ENCODE data around the gene NXPE2.

DNA sequence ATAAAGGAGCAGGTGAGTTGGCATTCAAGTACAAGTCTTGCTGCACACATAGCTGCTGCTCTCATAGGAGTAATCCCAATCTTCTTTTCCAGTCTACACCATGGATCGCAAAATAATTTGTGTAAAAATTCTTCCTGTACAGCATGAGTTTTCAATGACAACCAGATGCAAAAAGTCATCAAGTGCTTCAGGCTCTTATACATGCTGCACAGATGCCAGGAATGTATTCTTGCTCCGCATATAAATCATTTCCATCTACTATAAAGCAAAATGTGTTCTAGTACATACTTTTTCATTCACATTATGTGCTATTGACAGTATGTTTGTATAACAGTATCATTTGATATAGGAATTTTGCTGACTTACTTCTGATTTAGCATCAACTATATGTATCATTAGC is 35.4 kb downstream of the NXPE2 start:
- TF ChIP-seq, protein P1, sequence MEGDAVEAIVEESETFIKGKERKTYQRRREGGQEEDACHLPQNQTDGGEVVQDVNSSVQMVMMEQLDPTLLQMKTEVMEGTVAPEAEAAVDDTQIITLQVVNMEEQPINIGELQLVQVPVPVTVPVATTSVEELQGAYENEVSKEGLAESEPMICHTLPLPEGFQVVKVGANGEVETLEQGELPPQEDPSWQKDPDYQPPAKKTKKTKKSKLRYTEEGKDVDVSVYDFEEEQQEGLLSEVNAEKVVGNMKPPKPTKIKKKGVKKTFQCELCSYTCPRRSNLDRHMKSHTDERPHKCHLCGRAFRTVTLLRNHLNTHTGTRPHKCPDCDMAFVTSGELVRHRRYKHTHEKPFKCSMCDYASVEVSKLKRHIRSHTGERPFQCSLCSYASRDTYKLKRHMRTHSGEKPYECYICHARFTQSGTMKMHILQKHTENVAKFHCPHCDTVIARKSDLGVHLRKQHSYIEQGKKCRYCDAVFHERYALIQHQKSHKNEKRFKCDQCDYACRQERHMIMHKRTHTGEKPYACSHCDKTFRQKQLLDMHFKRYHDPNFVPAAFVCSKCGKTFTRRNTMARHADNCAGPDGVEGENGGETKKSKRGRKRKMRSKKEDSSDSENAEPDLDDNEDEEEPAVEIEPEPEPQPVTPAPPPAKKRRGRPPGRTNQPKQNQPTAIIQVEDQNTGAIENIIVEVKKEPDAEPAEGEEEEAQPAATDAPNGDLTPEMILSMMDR (IDR thresholded peaks at IDR 0.05) = no peak
- no peak for TF ChIP-seq POLR2A (IDR thresholded peaks at IDR 0.05)
